ENCODE results near the gene DCTN3.

DCTN3 gene

GRCh38 chr9:34570809-34571480, 49.4 kb downstream of the DCTN3 start:
- DNase-seq: no peak

- DNase-seq: no peak
Observed at GRCh38 chr9:34570376-34570775, 49.9 kb downstream of the DCTN3 start.

- no peak for DNase-seq
Observed at GRCh38 chr9:34568774-34569173, 51.5 kb downstream of the DCTN3 start.

DNA sequence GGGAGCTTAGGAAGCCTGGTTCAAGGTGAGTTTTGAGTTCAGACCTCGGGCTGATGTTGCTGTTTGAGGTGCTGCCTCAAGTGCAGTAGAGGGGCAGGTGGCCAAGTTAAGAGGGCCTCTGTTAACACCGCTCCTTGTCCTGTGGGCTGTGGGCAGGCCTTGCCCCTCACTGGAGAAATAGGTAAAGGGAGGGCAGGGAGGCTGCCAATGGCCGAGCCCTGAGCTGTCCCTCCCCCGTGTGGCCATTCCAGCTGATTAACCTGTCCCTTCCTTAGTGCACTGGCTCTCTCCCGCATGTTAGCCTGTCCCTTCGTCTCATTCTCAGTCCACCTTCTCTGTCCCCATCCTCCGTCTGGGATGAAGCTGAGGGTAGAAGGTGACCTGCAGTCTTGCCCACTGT, 52.2 kb downstream of the DCTN3 start:
- DNase-seq: no peak

DNA sequence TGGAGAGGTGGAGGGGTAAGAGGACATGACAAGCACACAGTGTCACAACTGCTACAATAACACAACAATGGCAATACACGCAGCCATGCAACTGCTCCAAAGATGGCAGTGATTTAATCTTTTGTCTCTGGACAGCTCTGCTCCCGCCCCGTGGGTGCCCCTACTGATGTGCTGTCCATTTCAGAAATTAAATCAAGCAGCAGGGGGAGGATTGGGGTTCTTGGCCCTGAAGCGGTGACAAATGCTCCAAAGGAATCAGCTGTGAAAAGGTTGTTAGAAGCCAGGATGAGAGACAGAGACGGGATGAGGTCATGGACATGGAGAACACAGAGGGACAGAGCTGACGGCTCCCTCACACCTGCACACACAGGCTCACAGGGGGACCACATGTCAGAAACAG, 53.3 kb downstream of the DCTN3 start:
- no peak for DNase-seq

DNA sequence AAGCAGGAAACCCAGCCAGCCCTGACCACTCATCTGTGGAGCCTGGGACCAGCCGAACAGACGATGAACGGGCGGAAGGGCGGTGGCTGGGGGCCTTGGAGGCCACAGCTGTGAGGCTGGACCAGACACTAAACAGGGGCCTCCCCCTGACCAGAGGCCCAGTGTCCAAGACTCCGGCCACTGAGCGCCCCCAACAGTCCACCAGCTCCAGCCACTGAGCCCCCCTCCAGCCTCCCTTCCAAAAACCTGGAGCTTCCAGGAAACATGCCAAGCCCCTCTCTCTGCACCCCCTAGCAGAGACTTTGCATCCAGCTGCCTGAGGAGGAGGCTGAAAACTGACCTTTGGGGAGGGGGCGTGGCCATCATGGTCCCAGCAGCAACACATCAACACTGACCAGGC, 54.0 kb downstream of the DCTN3 start:
- DNase-seq: no peak

DNA sequence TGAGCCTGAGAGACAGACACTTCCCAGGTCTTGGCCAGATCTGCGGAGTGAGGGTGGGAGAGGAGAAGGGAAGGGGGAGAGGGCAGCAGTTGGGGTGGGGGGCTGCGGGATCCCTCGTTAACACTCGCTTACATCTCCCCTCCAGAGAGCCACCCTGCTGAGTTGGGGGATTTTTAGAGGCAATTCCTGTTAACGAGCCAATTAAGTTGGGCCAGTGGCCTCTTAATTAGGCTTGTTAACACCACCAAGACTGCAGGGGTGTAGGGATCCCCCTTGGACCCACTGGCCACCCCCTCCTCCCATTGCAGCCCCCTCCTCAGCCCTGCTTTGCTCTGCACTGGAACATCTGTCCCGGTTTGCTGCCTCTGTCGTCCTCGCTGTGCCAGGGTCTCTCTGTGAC, 54.4 kb downstream of the DCTN3 start:
- no peak for DNase-seq

DNA sequence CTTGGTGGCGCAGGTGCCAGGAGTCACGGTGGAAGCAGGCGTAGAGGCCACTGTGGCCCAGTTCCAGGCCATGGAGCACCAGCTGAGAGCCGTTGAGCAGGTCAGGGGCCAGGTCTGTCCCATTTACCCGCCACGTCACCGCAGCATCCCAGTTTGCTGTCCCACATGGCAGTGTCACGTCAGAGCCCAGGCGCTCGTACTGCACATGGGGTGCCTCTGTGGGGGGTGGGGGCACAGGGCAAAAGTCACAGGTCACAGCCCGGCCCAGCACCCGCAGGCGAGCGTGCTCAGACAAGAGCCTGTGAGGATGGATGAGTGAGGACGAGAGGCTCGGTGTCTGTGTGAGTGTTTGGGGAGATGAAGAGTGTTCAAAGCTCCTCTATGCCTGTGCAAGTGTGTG, 55.7 kb downstream of the DCTN3 start:
- no peak for DNase-seq
